HFFc6 (cell line): ENCODE measurements around the gene PIGC. TPM values are rescaled to one million over a fixed set of nuclear protein-coding genes. Genes with fewer than 3 reads are reported as not detected.

ENCODE experiments used
- DNase-seq: peaks from one replicate; pipeline ENCODE4 v3.0.0-alpha.2; 2018
- H3K27ac Mint-ChIP-seq: 2 replicates; pipeline ENCODE4 v1.8.0; 2020; ENCODE audit warnings: mild to moderate bottlenecking, mixed read lengths
- H3K27me3 Mint-ChIP-seq: 2 replicates; pipeline ENCODE4 v1.8.0; 2021; ENCODE audit warnings: mild to moderate bottlenecking, moderate library complexity, mixed read lengths; ENCODE audit not compliant: insufficient read depth
- H3K36me3 Mint-ChIP-seq: 2 replicates; pipeline ENCODE4 v1.8.0; 2021; ENCODE audit warnings: low read depth, mixed read lengths
- H3K4me1 Mint-ChIP-seq: 2 replicates; pipeline ENCODE4 v1.8.0; 2020; ENCODE audit warnings: low read depth, mixed read lengths
- H3K4me3 Mint-ChIP-seq: 2 replicates; pipeline ENCODE4 v1.8.0; 2020; ENCODE audit warnings: mild to moderate bottlenecking, moderate library complexity, mixed read lengths
- H3K9me3 Mint-ChIP-seq: 2 replicates; pipeline ENCODE4 v1.8.0; 2020; ENCODE audit warnings: mild to moderate bottlenecking, mixed read lengths
- CTCF ChIP-seq: fragments of 200-600 bp; sonication (generic); IDR thresholded peaks from 2 replicates; pipeline ENCODE4 v1.5.0; 2021; ENCODE audit warnings: antibody characterized with exemption, mild to moderate bottlenecking
- total RNA-seq, 6 experiments: library from RNA; stranded (reverse); fragmentation: NEBNext Ultra II Directional; extraction: Animal tissue kit (Norgen Biotek cat#: 25700); gene quantifications; 2 replicates in 1 of 6; 3 replicates in 5 of 6; pipeline ENCODE4 v1.2.3, GENCODE V29; 2021

The PIGC gene
- total RNA-seq, 6 experiments from 2014 or later = 14.2 to 17.1 (median 15.3) TPM

- Mint-ChIP-seq H3K9me3 (no peaks in the 10 kb centered on the region), H3K36me3 (no peaks in the 10 kb centered on the region), H3K27ac (no peak overlapping the region), H3K4me1 (peaks cover 7% of the 10 kb centered on the region), H3K4me3 (no peak overlapping the region), H3K27me3 (peaks cover 2% of the 10 kb centered on the region)
- no peak for DNase-seq
- no peak for TF ChIP-seq CTCF
Observed at GRCh38 chr1:172480431-172480830, 36.6 kb upstream of the PIGC start.

GRCh38 chr1:172478485-172478884, 34.6 kb upstream of the PIGC start:
- TF ChIP-seq CTCF = no peak
- H3K27me3 Mint-ChIP-seq = peaks cover 3% of the 10 kb centered on the region
- no peaks in the 10 kb centered on the region for H3K36me3 Mint-ChIP-seq
- H3K27ac Mint-ChIP-seq = no peak overlapping the region
- H3K4me1 Mint-ChIP-seq = peaks cover 7% of the 10 kb centered on the region
- no peak overlapping the region for H3K4me3 Mint-ChIP-seq
- H3K9me3 Mint-ChIP-seq = no peaks in the 10 kb centered on the region
- no peak for DNase-seq

- Mint-ChIP-seq H3K27me3 (peaks cover 3% of the 10 kb centered on the region), H3K4me3 (no peak overlapping the region), H3K9me3 (no peaks in the 10 kb centered on the region), H3K36me3 (no peaks in the 10 kb centered on the region), H3K4me1 (peaks cover 7% of the 10 kb centered on the region), H3K27ac (no peak overlapping the region)
- no peak for TF ChIP-seq CTCF
- no peak for DNase-seq
Observed at GRCh38 chr1:172477741-172478140, 33.9 kb upstream of the PIGC start.

GRCh38 chr1:172477216-172477615, 33.3 kb upstream of the PIGC start:
- H3K27me3 Mint-ChIP-seq = peaks cover 3% of the 10 kb centered on the region
- no peak for DNase-seq
- H3K9me3 Mint-ChIP-seq = no peaks in the 10 kb centered on the region
- H3K36me3 Mint-ChIP-seq = no peaks in the 10 kb centered on the region
- TF ChIP-seq CTCF = no peak
- H3K4me3 Mint-ChIP-seq = no peak overlapping the region
- peaks cover 7% of the 10 kb centered on the region for H3K4me1 Mint-ChIP-seq
- H3K27ac Mint-ChIP-seq = no peak overlapping the region

- no peak for DNase-seq
- peaks cover 3% of the 10 kb centered on the region for H3K27me3 Mint-ChIP-seq
- H3K4me1 Mint-ChIP-seq = peaks cover 7% of the 10 kb centered on the region
- H3K9me3 Mint-ChIP-seq = no peaks in the 10 kb centered on the region
- no peak for TF ChIP-seq CTCF
- H3K27ac Mint-ChIP-seq = no peak overlapping the region
- no peak overlapping the region for H3K4me3 Mint-ChIP-seq
- no peaks in the 10 kb centered on the region for H3K36me3 Mint-ChIP-seq
Observed at GRCh38 chr1:172476218-172476811, 32.4 kb upstream of the PIGC start.

GRCh38 chr1:172473842-172474241, 30.0 kb upstream of the PIGC start:
- Mint-ChIP-seq H3K27me3 (peaks cover 3% of the 10 kb centered on the region; the same call in 1 of the 2 replicates), H3K27ac (no peak overlapping the region), H3K9me3 (no peaks in the 10 kb centered on the region), H3K4me1 (peaks cover 7% of the 10 kb centered on the region), H3K36me3 (no peaks in the 10 kb centered on the region), H3K4me3 (no peak overlapping the region)
- no peak for DNase-seq
- TF ChIP-seq CTCF = no peak
